DND-41 (cell line): ENCODE results near the gene PPP1R11.
"Not testable (repeated sequence)": the region's sequence is repeated elsewhere in the genome, so short reads cannot be mapped to it uniquely, and the experiment has no call there.

Experiments
- ATAC-seq: fragments of 200-7000 bp; cut with Tn5 transposase; 3 replicates; pipeline ENCODE4 v1.9.1; 2021; ENCODE audit warnings: low read depth; ENCODE audit not compliant: insufficient read depth
- DNase-seq: peaks from one replicate; pipeline ENCODE4 v3.0.0-alpha.2; 2020
- H2AFZ ChIP-seq: 2 replicates; pipeline ENCODE4 v1.6.0; 2012; ENCODE audit warnings: low read depth, low read length
- H3K27ac ChIP-seq: 2 replicates; pipeline ENCODE4 v1.5.1; 2012; ENCODE audit warnings: low read length, inconsistent platforms
- H3K27me3 ChIP-seq: fragments of 200-600 bp; sonication (generic); 2 replicates; pipeline ENCODE4 v1.6.0; 2012; ENCODE audit warnings: low read length, mild to moderate bottlenecking, inconsistent platforms; ENCODE audit not compliant: insufficient read depth, poor library complexity
- H3K36me3 ChIP-seq: 2 replicates; pipeline ENCODE4 v1.5.1; 2012; ENCODE audit warnings: low read length, inconsistent platforms; ENCODE audit not compliant: insufficient read depth
- H3K4me1 ChIP-seq: 2 replicates; pipeline ENCODE4 v1.5.1; 2012; ENCODE audit warnings: mild to moderate bottlenecking, low read length; ENCODE audit not compliant: insufficient read depth
- H3K4me2 ChIP-seq: 2 replicates; pipeline ENCODE4 v1.6.0; 2012; ENCODE audit warnings: mild to moderate bottlenecking, moderate library complexity, low read length, inconsistent platforms; ENCODE audit not compliant: insufficient read depth
- H3K4me3 ChIP-seq, 2 experiments: fragments of 200-600 bp in 1 of 2; shearing (Covaris generic) in 1 of 2; 2 replicates each; pipeline ENCODE4 v1.5.1; 2012 to 2016; ENCODE audit warnings: inconsistent platforms in 2 of 2, low read length in 2 of 2, mild to moderate bottlenecking in 2 of 2, low read depth in 1 of 2, moderate library complexity in 1 of 2
- H3K79me2 ChIP-seq: 2 replicates; pipeline ENCODE4 v1.6.0; 2012; ENCODE audit warnings: low read length, inconsistent platforms; ENCODE audit not compliant: insufficient read depth
- H3K9ac ChIP-seq: 2 replicates; pipeline ENCODE4 v1.6.0; 2012; ENCODE audit warnings: low read depth, mild to moderate bottlenecking, inconsistent platforms, low read length, moderate library complexity
- H3K9me3 ChIP-seq: 2 replicates; pipeline ENCODE4 v1.5.1; 2012; ENCODE audit warnings: low read length, moderate library complexity, mild to moderate bottlenecking, inconsistent platforms; ENCODE audit not compliant: insufficient read depth, severe bottlenecking
- H4K20me1 ChIP-seq: 2 replicates; pipeline ENCODE4 v1.6.0; 2012; ENCODE audit warnings: low read length; ENCODE audit not compliant: insufficient read depth
- EZH2 ChIP-seq: IDR thresholded peaks from 3 replicates; pipeline ENCODE4 v1.6.1; 2012; ENCODE audit warnings: borderline replicate concordance, low read depth, mild to moderate bottlenecking, moderate library complexity, low read length, inconsistent platforms; ENCODE audit not compliant: severe bottlenecking

PPP1R11 gene

DNA sequence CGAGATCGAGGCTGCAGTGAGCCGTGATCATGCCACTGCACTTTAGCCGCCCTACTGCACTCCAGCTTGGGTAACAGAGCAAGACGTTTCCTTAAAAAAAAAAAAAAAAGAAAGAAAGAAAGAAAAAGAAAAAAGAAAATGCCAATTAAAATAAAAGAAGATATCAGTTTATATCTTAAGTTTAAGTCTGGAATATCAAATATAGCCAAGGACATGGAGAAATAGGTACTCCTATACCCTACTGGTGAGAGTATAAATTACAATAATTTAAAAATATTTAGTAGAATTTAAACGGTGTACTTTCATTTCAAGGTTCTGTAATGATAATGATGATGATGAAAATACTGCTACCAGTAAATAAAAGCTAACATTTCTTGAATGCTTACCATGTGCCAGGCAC is 49.7 kb downstream of the PPP1R11 start:
- no peak overlapping the region for H3K27ac ChIP-seq
- H3K27me3 ChIP-seq = peaks cover 29% of the 10 kb centered on the region
- no peaks in the 10 kb centered on the region for H4K20me1 ChIP-seq
- no peaks in the 10 kb centered on the region for H3K4me1 ChIP-seq
- ATAC-seq = no peak
- H2AFZ ChIP-seq = no peak overlapping the region
- DNase-seq = no peak
- H3K4me3 ChIP-seq = no peak overlapping the region
- no peaks in the 10 kb centered on the region for H3K79me2 ChIP-seq
- H3K9ac ChIP-seq = no peak overlapping the region
- H3K9me3 ChIP-seq = no peaks in the 10 kb centered on the region
- TF ChIP-seq EZH2 = no peak
- H3K4me2 ChIP-seq = no peak overlapping the region
- H3K36me3 ChIP-seq = no peaks in the 10 kb centered on the region

DNA sequence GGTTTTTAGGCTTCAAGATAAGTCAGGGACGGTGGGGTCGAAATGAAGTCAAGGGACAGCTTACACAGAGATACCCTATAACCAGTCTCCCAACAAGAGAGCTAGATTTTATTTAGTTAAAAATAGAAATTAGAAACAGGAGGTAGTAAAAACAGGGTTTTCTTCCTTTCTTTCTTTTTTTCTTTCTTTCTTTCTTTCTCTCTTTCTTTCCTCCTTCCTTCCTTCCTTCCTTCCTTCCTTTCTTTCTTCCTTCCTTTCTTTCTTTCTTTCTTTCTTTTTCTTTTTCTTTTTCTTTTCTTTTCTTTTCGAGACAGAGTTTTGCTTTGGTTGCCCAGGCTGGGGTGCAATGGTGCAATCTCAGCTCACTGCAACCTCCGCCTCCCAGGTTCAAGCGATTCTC is 51.7 kb downstream of the PPP1R11 start:
- H3K9me3 ChIP-seq, H3K4me3 ChIP-seq, H3K4me1 ChIP-seq, H4K20me1 ChIP-seq, H3K36me3 ChIP-seq, DNase-seq, H3K79me2 ChIP-seq, H3K4me2 ChIP-seq, H3K27ac ChIP-seq, H2AFZ ChIP-seq, ATAC-seq, H3K9ac ChIP-seq: not testable (repeated sequence)
- H3K27me3 ChIP-seq = peaks cover 17% of the 10 kb centered on the region
